Calu3 (cell line): ENCODE measurements around the gene TAF15. TPM values are rescaled to one million over a fixed set of nuclear protein-coding genes. Genes with fewer than 3 reads are reported as not detected.

Experiments used
- BruUV-seq: library from RNA; stranded (reverse); fragments of 400-500 nt; replicated peaks from 2 replicates; lab custom pipeline; 2021; lab: Mats Ljungman, UMichigan
- CTCF ChIA-PET: fragments of 300-600 bp; sonication (Branson Sonifier 250); formaldehyde crosslinking; loops from one replicate; lab custom pipeline; 2022; ENCODE audit warnings: antibody characterized with exemption; lab: Charles Lee
- DNase-seq: peaks from one replicate; pipeline ENCODE4 v3.0.0; 2022
- H3K27ac Mint-ChIP-seq: one replicate; pipeline ENCODE4 v1.8.0; 2022; ENCODE audit warnings: mixed read lengths; ENCODE audit not compliant: unreplicated experiment
- H3K27me3 Mint-ChIP-seq: one replicate; pipeline ENCODE4 v1.8.0; 2022; ENCODE audit warnings: mixed read lengths; ENCODE audit not compliant: unreplicated experiment
- H3K36me3 Mint-ChIP-seq: one replicate; pipeline ENCODE4 v1.8.0; 2022; ENCODE audit warnings: mild to moderate bottlenecking, moderate library complexity, mixed read lengths; ENCODE audit not compliant: insufficient read depth, unreplicated experiment
- H3K4me1 Mint-ChIP-seq: one replicate; pipeline ENCODE4 v1.8.0; 2022; ENCODE audit warnings: mild to moderate bottlenecking, low read depth, mixed read lengths; ENCODE audit not compliant: unreplicated experiment
- H3K4me3 Mint-ChIP-seq: one replicate; pipeline ENCODE4 v1.8.0; 2022; ENCODE audit warnings: mild to moderate bottlenecking, low read depth, moderate library complexity, mixed read lengths; ENCODE audit not compliant: unreplicated experiment
- H3K9me3 Mint-ChIP-seq: one replicate; pipeline ENCODE4 v1.8.0; 2022; ENCODE audit warnings: low read depth, mixed read lengths; ENCODE audit not compliant: unreplicated experiment
- intact Hi-C: fragments of 100-400 bp; cut with micrococcal nuclease; formaldehyde crosslinking; loops from one replicate; pipeline ENCODE4 v1.10.0; 2022; ENCODE audit not compliant: unreplicated experiment
- total RNA-seq: library from RNA; stranded (reverse); gene quantifications from 2 replicates; pipeline ENCODE4 v1.2.3, GENCODE V29; 2022
- TF ChIP-seq, protein P1 (sequence below): fragments of 200-600 bp; IDR thresholded peaks from one replicate; pipeline ENCODE4 v1.8.0; 2022; ENCODE audit warnings: antibody characterized with exemption; ENCODE audit not compliant: unreplicated experiment

Gene TAF15
- total RNA-seq, 1 experiment from 2014 or later = 286 TPM

- TF ChIP-seq, protein P1, sequence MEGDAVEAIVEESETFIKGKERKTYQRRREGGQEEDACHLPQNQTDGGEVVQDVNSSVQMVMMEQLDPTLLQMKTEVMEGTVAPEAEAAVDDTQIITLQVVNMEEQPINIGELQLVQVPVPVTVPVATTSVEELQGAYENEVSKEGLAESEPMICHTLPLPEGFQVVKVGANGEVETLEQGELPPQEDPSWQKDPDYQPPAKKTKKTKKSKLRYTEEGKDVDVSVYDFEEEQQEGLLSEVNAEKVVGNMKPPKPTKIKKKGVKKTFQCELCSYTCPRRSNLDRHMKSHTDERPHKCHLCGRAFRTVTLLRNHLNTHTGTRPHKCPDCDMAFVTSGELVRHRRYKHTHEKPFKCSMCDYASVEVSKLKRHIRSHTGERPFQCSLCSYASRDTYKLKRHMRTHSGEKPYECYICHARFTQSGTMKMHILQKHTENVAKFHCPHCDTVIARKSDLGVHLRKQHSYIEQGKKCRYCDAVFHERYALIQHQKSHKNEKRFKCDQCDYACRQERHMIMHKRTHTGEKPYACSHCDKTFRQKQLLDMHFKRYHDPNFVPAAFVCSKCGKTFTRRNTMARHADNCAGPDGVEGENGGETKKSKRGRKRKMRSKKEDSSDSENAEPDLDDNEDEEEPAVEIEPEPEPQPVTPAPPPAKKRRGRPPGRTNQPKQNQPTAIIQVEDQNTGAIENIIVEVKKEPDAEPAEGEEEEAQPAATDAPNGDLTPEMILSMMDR = no peak
- H3K9me3 Mint-ChIP-seq = no peaks in the 10 kb centered on the region
- BruUV-seq = no TSS peak
- H3K27me3 Mint-ChIP-seq = peaks cover 36% of the 10 kb centered on the region
- H3K27ac Mint-ChIP-seq = no peak overlapping the region
- no peak for DNase-seq
- H3K36me3 Mint-ChIP-seq = peaks cover 10% of the 10 kb centered on the region
- H3K4me1 Mint-ChIP-seq = peaks cover 10% of the 10 kb centered on the region
- peak overlapping the region; percentile 93 for H3K4me3 Mint-ChIP-seq
- CTCF ChIA-PET = interaction anchor here (0.5 to 3.0 kb wide), 13 partner anchors 9 to 184 kb away, joined by 3 to 41 read pairs (median 4); partner anchors contain the start of genes MMP28 and TAF15
- intact Hi-C loops = no loop called here
These were observed 45.5 kb upstream of the TAF15 start for GRCh38 chr17:35763767-35764122.

GRCh38 chr17:35764123-35764991, 44.9 kb upstream of the TAF15 start:
- CTCF ChIA-PET = interaction anchor here (0.5 to 3.0 kb wide), 16 partner anchors 10 to 185 kb away, joined by 3 to 41 read pairs (median 4); partner anchors contain the start of genes MMP28 and TAF15
- H3K9me3 Mint-ChIP-seq = no peaks in the 10 kb centered on the region
- intact Hi-C loops = no loop called here
- TF ChIP-seq, protein P1 = peak; percentile 90
- peaks cover 42% of the 10 kb centered on the region for H3K27me3 Mint-ChIP-seq
- H3K4me3 Mint-ChIP-seq = peak overlapping the region; percentile 93
- peak; percentile 96 for DNase-seq
- H3K27ac Mint-ChIP-seq = no peak overlapping the region
- H3K36me3 Mint-ChIP-seq = peaks cover 10% of the 10 kb centered on the region
- peaks cover 10% of the 10 kb centered on the region for H3K4me1 Mint-ChIP-seq
- BruUV-seq = no TSS peak

- Mint-ChIP-seq H3K36me3 (peaks cover 10% of the 10 kb centered on the region), H3K9me3 (no peaks in the 10 kb centered on the region), H3K4me3 (peak overlapping the region; percentile 93), H3K27ac (no peak overlapping the region), H3K27me3 (peaks cover 51% of the 10 kb centered on the region), H3K4me1 (peaks cover 10% of the 10 kb centered on the region)
- TF ChIP-seq, protein P1 = no peak
- BruUV-seq = no TSS peak
- DNase-seq = no peak
- CTCF ChIA-PET = interaction anchor here (0.9 to 3.0 kb wide), 2 partner anchors 16 to 44 kb away, joined by 3 to 20 read pairs; partner anchors contain the start of gene TAF15
- intact Hi-C loops = no loop called here
These were observed 44.1 kb upstream of the TAF15 start for GRCh38 chr17:35765086-35765710.

DNA sequence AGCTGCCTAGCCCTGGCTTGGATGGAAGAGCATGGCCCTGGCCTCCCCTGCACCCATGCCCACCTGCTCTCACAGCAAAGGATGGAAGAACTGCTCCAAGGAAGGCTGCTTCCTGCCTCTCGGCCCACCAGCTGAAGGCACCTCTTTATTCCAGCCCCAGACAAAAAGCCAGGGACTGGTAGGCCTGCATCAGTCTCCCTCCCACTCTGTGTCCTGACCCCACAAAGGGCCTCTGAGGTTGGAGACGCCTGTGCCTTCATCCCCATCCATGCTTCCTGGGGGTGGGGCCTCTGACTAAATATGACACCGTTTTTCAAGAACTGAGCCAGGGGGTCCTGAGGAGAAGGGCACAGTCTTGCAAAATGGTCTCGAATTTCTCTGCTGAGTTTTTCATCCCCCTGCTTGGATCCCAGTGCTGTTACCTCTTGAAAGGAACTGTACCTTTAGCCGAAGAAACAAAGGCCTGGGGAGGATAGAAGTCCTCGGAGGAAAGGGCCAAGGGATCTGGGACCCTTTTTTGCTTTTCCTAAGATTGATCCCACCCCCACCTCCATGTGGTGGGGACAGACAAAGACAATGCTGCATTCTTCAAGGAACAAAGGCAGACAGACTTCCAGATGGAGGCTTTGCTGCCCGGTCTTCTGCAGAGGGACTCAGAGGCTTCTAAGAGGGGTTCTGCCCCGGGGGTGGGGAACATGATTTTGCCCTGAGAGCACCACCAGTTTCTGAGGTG, 43.4 kb upstream of the TAF15 start:
- Mint-ChIP-seq H3K4me1 (peaks cover 10% of the 10 kb centered on the region), H3K9me3 (no peaks in the 10 kb centered on the region), H3K27ac (no peak overlapping the region), H3K36me3 (peaks cover 10% of the 10 kb centered on the region), H3K4me3 (no peak overlapping the region), H3K27me3 (peaks cover 51% of the 10 kb centered on the region)
- CTCF ChIA-PET = interaction anchor here (0.9 to 3.0 kb wide), 3 partner anchors 17 to 43 kb away, joined by 3 to 20 read pairs (median 11); partner anchors contain the start of gene TAF15
- no TSS peak for BruUV-seq
- intact Hi-C loops = no loop called here
- TF ChIP-seq, protein P1 = no peak
- DNase-seq = no peak
